GM06990 (cell line): ENCODE data around the gene TNFSF15.
"Not testable (repeated sequence)": the region's sequence is repeated elsewhere in the genome, so short reads cannot be mapped to it uniquely, and the experiment has no call there.

Source experiments
- DNase-seq: peaks from one replicate; pipeline ENCODE4 v3.0.0-alpha.2; 2011; ENCODE audit not compliant: insufficient read length; ENCODE audit errors: extremely low read depth
- H3K27me3 ChIP-seq: replicated peaks from 2 replicates; pipeline ENCODE4 v1.6.0; 2011; ENCODE audit warnings: low read length; ENCODE audit not compliant: control insufficient read depth, insufficient read depth
- H3K36me3 ChIP-seq: 2 replicates; pipeline ENCODE4 v1.5.1; 2011; ENCODE audit warnings: low read length; ENCODE audit not compliant: control insufficient read depth, insufficient read depth
- H3K4me3 ChIP-seq: replicated peaks from 2 replicates; pipeline ENCODE4 v1.5.1; 2011; ENCODE audit warnings: low read depth, mild to moderate bottlenecking, control low read depth, low read length
- CTCF ChIP-seq: IDR thresholded peaks from 2 replicates; pipeline ENCODE4 v1.5.1; 2011; ENCODE audit warnings: low read length, control low read depth, mild to moderate bottlenecking, inconsistent platforms; ENCODE audit not compliant: insufficient read depth, poor library complexity, severe bottlenecking

The TNFSF15 gene

GRCh38 chr9:114741521-114741920 lies 64.3 kb downstream of the TNFSF15 start:
- H3K4me3 ChIP-seq, H3K36me3 ChIP-seq, H3K27me3 ChIP-seq, DNase-seq: not testable (repeated sequence)
- peak; percentile 5 for TF ChIP-seq CTCF

- no peak for DNase-seq
- no peaks in the 10 kb centered on the region for H3K36me3 ChIP-seq
- H3K27me3 ChIP-seq = no peaks in the 10 kb centered on the region; the same call in 1 of the 2 replicates
- peak; percentile 80 for TF ChIP-seq CTCF
- no peak overlapping the region for H3K4me3 ChIP-seq
Measured at GRCh38 chr9:114738581-114739316, 67.1 kb downstream of the TNFSF15 start.

- no peak overlapping the region for H3K4me3 ChIP-seq
Measured at GRCh38 chr9:114737847-114738246, 68.0 kb downstream of the TNFSF15 start.

GRCh38 chr9:114737118-114737517 lies 68.7 kb downstream of the TNFSF15 start:
- no peaks in the 10 kb centered on the region for H3K36me3 ChIP-seq
- no peak overlapping the region for H3K4me3 ChIP-seq
- no peaks in the 10 kb centered on the region; the same call in 1 of the 2 replicates for H3K27me3 ChIP-seq
- no peak for TF ChIP-seq CTCF
- no peak for DNase-seq

More at GRCh38 chr9:114737847-114738246, 68.0 kb downstream of the TNFSF15 start:
- H3K27me3 ChIP-seq = no peaks in the 10 kb centered on the region; the same call in 1 of the 2 replicates
- H3K36me3 ChIP-seq = no peaks in the 10 kb centered on the region
- no peak for DNase-seq
- no peak for TF ChIP-seq CTCF

- DNase-seq = no peak
Measured at GRCh38 chr9:114735704-114736103, 70.1 kb downstream of the TNFSF15 start.

GRCh38 chr9:114735139-114735538 lies 70.7 kb downstream of the TNFSF15 start:
- not testable (repeated sequence) for H3K36me3 ChIP-seq, H3K27me3 ChIP-seq, H3K4me3 ChIP-seq, DNase-seq

More at GRCh38 chr9:114735704-114736103, 70.1 kb downstream of the TNFSF15 start:
- no peak for TF ChIP-seq CTCF
- Histone ChIP-seq H3K4me3 (no peak overlapping the region), H3K27me3 (no peaks in the 10 kb centered on the region; the same call in 1 of the 2 replicates), H3K36me3 (no peaks in the 10 kb centered on the region)
